Subcutaneous adipose tissue (tissue), 4 donors: ENCODE measurements around the gene PACS1. TPM values are rescaled to one million over a fixed set of nuclear protein-coding genes. Genes with fewer than 3 reads are reported as not detected.

Experiments
- total RNA-seq, 4 donors: library from RNA; depleted of rRNA; stranded (reverse); fragments of >200 nt; gene quantifications; one replicate each; pipeline ENCODE4 v1.1.0, GENCODE V29; 2016
- TF ChIP-seq, protein P1 (sequence below): fragments of 450-650 bp; IDR thresholded peaks from one replicate; pipeline ENCODE4 v1.5.1; 2016; ENCODE audit warnings: low read depth, mild to moderate bottlenecking, control low read depth, antibody characterized with exemption, moderate library complexity

PACS1 gene
- total RNA-seq, 4 donors from 2014 or later: 38.3 to 75.7 (median 41.0) TPM

DNA sequence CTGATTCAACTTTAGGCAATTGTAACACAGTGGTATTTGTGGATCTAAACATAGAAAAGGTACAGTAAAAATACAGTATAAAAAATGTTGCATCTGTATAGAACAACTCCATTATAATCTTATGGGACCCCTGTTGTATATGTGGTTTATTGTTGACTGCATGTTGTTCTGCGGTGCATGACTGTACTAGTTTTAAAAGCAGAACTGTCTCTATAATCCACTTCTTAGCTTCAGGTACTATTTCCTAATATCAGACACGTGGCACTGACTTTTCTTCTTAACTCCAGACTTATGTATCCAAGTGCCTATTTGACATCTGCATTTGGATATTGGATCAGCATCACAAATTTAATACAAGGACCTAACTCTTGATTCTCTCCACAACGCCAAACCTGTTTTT is 41.1 kb downstream of the PACS1 start:
- TF ChIP-seq, protein P1, sequence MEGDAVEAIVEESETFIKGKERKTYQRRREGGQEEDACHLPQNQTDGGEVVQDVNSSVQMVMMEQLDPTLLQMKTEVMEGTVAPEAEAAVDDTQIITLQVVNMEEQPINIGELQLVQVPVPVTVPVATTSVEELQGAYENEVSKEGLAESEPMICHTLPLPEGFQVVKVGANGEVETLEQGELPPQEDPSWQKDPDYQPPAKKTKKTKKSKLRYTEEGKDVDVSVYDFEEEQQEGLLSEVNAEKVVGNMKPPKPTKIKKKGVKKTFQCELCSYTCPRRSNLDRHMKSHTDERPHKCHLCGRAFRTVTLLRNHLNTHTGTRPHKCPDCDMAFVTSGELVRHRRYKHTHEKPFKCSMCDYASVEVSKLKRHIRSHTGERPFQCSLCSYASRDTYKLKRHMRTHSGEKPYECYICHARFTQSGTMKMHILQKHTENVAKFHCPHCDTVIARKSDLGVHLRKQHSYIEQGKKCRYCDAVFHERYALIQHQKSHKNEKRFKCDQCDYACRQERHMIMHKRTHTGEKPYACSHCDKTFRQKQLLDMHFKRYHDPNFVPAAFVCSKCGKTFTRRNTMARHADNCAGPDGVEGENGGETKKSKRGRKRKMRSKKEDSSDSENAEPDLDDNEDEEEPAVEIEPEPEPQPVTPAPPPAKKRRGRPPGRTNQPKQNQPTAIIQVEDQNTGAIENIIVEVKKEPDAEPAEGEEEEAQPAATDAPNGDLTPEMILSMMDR: no peak

DNA sequence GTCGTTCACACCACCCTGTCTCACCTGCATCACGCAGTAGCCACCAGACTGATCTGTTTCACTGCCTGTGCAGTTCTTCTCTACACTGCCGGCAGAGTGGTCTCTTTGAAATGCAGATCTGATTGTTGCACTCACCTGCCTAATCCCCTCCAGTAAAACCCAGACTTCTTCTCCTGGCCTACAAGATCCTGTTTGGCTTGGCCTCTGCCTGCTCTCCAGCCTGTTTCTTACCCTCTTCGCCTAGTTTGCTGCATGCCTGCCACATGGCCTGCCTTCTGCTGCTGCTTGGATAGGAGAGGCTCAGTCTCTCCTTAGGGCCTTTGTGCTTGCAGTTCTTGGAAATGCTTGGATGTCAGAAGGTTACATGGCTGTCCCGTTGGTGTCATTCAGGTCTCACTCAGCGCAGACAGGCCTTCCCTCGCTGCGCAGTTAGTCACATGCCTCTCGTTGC is 42.0 kb downstream of the PACS1 start:
- TF ChIP-seq, protein P1: no peak

DNA sequence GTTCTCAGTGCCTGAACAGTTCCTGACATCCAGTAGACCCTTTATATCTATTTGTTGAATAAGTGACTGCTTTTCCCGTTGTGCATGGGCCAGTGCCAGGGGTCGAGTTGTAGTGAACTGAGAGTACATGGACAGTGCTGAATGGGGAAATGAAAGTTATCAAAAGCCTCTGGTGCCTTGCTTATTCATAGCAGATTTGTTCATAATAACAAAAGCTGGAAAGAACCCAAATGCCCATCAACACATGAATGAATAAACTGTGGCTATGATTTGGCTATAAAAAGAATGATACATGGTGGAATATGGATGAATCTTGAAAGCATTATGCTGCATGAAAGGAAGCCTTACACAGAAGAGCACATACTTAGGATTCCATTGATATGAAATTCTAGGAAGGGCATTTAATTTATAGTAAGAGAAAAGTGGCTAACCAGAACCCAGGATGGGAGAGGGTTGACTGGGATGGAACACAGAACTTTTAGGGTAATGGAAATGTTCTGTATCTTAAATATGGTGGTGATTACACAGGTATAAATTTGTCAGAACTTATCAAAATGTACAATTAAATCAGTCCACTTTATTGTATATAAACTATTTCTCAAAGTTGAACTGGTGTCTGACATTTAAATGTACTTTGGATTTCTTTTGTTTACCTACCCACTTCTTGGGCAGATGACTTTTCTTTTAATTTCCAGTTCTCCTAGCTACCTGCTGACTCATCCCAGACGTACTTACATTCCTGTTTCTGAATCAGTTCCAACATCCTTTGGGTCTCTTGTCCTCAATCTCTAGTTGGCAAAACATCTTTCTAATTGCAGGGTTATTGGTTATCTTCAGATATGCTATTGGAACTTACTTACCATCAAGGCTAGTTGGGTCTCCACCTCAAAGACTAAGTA is 42.8 kb downstream of the PACS1 start:
- TF ChIP-seq, protein P1: no peak

DNA sequence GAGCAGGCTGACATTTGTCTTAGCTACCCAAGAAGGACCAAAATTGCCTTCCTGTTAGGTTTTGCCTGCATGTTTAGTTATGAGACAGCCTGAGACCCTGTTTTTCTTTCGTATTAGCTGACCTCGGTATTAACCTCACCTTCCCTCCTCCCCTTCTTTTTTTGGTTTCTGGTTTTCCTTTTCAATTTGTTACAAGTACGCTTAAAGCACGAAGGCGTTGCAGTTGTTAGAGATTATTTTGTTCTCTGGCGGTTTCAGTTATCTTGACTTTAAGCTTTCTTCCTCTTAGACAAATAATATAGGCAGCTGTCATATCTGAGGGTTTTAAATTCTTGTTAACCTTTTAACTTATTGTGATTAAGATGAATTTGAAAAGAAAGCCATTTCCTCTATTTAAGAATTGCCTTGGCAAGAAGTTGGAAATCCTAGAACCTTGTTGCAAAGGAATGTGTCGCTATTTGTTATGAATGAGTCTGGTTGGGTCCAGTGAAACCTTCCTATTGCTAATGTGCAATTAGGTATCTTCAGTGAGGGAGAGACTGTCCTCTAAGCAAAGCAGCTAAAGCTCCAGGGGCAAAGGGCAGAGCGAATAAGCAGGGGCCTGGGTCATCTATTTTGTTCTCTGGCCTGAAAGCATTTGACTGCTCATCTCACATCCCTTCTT is 45.7 kb downstream of the PACS1 start:
- TF ChIP-seq, protein P1: no peak

DNA sequence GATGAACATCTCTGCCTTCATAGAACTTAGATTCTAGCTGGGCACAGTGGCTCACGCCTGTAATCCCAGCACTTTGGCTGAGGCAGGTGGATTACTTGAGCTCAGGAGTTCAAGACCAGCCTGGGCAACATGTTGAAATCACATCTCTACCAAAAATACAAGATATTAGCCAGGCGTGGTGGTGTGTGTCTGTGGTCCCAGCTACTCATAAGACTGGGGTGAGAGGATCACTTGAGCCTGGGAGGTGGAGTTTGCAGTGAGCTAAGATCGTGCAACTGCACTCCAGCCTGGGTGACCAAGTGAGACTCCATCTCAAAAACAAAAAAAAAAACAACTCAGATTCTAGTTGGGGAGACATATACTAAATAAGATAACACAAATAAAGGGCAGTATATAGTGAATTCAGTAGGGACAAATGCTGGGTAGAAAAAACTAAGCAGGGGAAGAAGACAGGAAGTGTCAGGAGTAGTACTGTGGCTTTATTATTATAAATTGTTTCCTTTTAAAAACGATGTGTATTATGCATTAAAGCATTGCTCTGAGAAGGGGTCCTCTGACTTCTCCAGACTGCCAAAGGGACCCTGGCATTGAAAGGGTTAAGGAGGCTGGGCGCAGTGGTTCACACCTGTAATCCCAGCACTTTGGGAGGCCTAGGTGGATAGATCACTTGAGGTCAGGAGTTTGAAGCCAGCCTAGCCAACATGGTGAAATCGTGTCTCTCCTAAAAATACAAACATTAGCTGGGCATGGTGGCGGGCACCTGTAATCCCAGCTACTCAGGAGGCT is 46.7 kb downstream of the PACS1 start:
- TF ChIP-seq, protein P1: no peak

DNA sequence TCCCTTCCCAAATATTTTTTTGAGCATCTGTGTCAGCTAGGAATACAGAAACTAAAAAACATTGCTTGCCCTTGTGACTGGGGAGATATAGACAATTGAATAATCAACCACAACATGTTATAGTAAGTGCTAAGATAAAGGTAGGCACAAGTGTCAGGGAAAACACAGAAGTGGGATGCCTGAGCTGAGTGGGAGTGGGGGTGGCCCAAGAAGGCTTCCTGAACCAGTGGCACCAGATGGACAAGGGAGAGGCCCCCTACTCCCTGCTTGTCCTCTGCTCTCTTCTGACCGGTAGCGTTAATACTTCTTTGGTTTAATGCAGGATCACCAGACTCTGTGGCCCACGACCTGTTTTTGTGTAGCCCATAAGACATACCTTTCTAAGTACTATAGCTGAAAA is 48.8 kb downstream of the PACS1 start:
- TF ChIP-seq, protein P1: no peak
